ENCODE results near the gene AIF1L.

DNA sequence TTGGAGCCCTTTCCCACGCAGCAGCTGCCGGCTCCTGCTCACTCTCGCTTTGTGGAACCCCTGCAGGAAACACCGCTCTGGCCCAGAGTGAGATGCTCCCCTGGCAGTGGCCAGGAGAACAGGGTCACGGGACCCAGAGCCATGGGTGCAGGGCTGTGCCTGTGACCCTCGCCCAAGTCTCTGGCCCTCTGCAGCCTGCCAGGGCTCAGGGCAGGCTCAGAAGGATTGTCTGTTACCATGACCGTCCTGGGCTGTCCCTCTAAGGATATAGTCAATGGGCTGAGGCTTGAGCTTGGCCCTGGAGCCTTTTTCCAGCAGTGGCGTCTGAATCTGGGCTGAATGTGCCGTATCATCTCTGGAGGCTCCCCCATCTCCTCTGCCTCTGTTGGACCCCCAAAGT lies 28.7 kb upstream of the AIF1L start:
- TF ChIP-seq, protein P1, sequence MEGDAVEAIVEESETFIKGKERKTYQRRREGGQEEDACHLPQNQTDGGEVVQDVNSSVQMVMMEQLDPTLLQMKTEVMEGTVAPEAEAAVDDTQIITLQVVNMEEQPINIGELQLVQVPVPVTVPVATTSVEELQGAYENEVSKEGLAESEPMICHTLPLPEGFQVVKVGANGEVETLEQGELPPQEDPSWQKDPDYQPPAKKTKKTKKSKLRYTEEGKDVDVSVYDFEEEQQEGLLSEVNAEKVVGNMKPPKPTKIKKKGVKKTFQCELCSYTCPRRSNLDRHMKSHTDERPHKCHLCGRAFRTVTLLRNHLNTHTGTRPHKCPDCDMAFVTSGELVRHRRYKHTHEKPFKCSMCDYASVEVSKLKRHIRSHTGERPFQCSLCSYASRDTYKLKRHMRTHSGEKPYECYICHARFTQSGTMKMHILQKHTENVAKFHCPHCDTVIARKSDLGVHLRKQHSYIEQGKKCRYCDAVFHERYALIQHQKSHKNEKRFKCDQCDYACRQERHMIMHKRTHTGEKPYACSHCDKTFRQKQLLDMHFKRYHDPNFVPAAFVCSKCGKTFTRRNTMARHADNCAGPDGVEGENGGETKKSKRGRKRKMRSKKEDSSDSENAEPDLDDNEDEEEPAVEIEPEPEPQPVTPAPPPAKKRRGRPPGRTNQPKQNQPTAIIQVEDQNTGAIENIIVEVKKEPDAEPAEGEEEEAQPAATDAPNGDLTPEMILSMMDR (IDR thresholded peaks at IDR 0.05; ENCODE audit: low read length) = no peak
- TF ChIP-seq EZH2 (optimal IDR thresholded peaks at IDR 0.05; ENCODE audit: low read depth, low read length) (no peak), EZH2phosphoT487 (IDR thresholded peaks at IDR 0.05; ENCODE audit: low read length) (no peak)

Measured in MM.1S (cell line).